Activated CD4-positive, CD25-positive, alpha-beta regulatory T cell treated with anti-CD3 and anti-CD28 coated beads, Interleukin-2, amount 50 U/mL, for 16 hours (primary cell): Measurements from ENCODE around the gene POLA2.
"Not testable (repeated sequence)": the region's sequence is repeated elsewhere in the genome, so short reads cannot be mapped to it uniquely, and the experiment has no call there.

Experiments
- DNase-seq: peaks from one replicate; pipeline ENCODE4 v3.0.0-alpha.2; 2020; ENCODE audit warnings: low read depth, low spot score

The POLA2 gene

DNA sequence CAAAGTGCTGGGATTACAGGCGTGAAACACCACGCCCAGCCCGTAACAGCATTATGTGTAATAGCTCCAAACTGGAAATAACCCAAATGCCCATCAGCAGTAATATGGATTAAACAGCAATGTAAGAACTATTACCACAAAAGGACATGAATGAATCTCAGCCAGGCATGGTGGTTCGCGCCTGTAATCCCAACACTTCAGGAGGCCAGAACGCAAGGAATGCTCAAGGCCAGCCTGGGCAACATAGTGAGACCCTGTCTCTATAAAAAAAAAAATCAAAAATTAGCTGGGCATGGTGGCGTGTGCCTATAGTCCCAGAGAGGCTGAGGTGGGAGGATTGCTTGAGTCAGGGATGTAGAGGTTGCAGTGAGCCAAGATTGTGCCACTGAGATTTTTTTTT is 68.8 kb downstream of the POLA2 start:
- DNase-seq, result no peak

DNA sequence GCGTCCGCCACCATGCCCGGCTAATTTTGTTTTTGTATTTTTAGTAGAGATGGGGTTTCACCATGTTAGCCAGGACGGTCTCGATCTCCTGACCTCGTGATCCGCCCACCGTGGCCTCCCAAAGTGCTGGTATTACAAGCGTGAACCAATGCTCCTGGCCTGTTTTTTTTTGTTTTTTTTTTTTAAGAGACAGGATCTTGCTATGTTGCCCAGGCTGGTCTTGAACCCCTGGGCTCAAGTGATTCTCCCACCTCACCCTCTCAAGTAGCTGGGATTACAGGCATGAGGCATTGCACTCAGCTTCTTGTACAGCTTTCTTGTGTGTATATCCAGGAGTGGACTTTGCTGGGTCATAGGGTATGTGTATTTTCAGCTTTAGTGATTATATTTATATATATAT is 70.8 kb downstream of the POLA2 start:
- not testable (repeated sequence) for DNase-seq

DNA sequence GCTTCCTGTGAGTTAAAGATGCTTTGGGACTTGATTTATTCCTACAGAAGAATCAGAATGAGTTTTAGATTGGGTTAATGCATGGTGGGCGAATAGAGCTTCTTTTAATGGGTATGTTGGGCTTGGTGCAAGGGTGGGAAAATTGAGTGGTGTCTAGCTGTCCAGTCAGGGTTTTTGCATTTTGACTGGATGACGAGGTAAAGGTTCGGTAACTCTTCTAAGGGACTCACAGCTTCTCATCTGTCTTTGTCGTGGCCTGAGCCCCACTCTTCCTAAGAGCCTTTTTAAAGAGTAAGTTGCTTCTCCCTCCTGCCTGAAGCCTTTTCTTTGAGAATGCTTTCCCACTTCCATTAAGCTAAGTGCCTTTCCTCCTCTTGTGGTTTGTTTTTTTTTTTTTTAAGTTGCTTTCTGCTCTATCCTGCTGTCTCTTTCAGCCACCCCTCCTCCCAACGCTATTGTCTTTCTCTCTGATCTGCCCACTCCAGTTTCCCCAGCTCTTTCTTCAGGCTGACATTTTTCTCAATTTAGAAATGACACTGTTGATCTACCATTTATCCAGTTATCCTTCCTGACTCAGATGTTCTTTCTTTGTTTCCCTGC is 73.0 kb downstream of the POLA2 start:
- no peak for DNase-seq

DNA sequence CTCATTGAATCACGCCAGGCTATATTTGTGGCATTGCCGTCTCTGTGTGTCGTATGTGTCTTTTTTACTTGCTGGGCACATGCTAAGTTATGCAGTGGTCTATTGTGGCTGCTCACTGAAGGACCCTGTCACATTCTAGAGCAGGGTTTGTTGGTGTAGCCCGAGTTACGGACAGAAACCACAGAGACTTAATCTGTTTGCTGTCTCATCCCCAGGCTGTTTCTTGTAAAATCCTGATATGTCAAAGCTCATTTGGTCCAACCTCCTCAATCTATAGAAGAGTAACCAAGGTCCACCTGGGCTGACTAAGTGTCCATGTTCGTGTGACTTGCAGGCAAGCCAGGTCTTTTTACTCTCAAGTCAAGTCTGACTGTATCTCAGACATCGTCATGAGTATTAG is 76.9 kb downstream of the POLA2 start:
- no peak for DNase-seq

DNA sequence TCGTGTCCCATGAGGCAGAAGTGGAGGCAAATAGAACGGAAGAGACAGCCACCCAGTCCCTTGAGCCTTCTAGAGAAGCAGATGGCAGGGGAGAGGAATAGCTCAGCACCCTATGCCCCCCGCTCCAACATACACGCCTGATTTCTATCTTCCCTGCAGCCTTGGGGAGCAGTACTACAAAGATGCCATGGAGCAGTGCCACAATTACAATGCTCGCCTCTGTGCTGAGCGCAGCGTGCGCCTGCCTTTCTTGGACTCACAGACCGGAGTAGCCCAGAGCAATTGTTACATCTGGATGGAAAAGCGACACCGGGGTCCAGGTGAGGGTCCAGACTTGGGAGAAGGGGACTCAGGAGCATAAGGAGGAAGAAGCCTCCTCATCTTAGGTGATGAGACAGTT is 78.5 kb downstream of the POLA2 start:
- no peak for DNase-seq

DNA sequence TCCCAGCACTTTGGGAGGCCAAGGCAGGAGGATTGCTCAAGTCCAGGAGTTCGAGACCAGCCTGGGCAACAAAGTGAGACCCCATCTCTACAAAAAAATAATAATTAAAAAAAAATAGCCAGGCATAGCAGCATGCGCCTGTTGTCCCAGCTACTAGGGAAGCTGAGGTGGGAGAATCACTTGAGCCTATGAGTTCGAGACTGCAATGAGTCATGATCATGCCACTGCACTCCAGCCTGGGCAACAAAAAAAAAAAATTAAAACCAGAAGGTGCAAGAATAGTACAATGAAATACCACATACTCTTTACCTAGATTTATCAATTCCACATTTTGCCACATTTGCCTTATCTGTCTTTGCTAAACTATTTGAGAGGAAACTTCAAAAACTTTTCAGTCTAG is 80.1 kb downstream of the POLA2 start:
- no peak for DNase-seq
